ENCODE results near the gene C9orf50. TPM values are rescaled to one million over a fixed set of nuclear protein-coding genes. Genes with fewer than 3 reads are reported as not detected.
A peak's percentile ranks its signal among the peaks of the same experiment; 100 is the strongest.

C9orf50 gene
- total RNA-seq, 1 experiment from 2014 or later: not detected

GRCh38 chr9:129624168-129624759 lies 3.4 kb upstream of the C9orf50 start:
- peak overlapping the region in 1 of 3 experiments; percentile 57; a peak in 1 of 7 replicates for H3K27ac Mint-ChIP-seq
- Histone ChIP-seq H3K4ac (ENCODE audit: low read depth, low read length) (no peak overlapping the region), H4K8ac (replicated peaks; ENCODE audit: insufficient read length, low read depth, low read length) (no peak overlapping the region), H3K14ac (ENCODE audit: insufficient read depth, low read length) (no peak overlapping the region), H3K4me2 (ENCODE audit: insufficient read depth, insufficient read length, low read length) (no peak overlapping the region), H2BK5ac (ENCODE audit: insufficient read length, low read length) (no peak overlapping the region), H3K23ac (ENCODE audit: insufficient read length, low read depth, low read length) (no peak overlapping the region), H2BK15ac (ENCODE audit: low read depth, low read length) (no peak overlapping the region), H3K27ac (ENCODE audit: insufficient read length, low read depth, low read length) (no peak overlapping the region), H3K79me1 (ENCODE audit: insufficient read depth, low read depth, low read length, poor library complexity, severe bottlenecking) (peaks cover 11% of the 10 kb centered on the region), H2BK20ac (ENCODE audit: low read depth, low read length, poor library complexity, severe bottlenecking) (no peak overlapping the region), H3K23me2 (ENCODE audit: insufficient read length, low read depth, low read length, poor library complexity, severe bottlenecking) (peaks cover 15% of the 10 kb centered on the region), H3T11ph (ENCODE audit: low read length) (no peak overlapping the region), H4K20me1 (ENCODE audit: control insufficient read depth, insufficient read depth, insufficient read length) (no peaks in the 10 kb centered on the region), H3K9ac (ENCODE audit: extremely low read depth, insufficient read length, low read length) (no peak overlapping the region), H2AFZ (ENCODE audit: low read length) (no peak overlapping the region), H4K91ac (ENCODE audit: insufficient read length, low read depth, low read length) (no peak overlapping the region), H2BK12ac (ENCODE audit: insufficient read length, low read depth, low read length) (no peak overlapping the region), H2AK5ac (ENCODE audit: insufficient read length, low read length) (no peak overlapping the region), H4K5ac (ENCODE audit: insufficient read length, low read depth, low read length) (no peak overlapping the region), H2BK120ac (ENCODE audit: low read depth, low read length, poor library complexity, severe bottlenecking) (no peak overlapping the region), H3K9me3 (ENCODE audit: control insufficient read depth, low read depth, low read length) (no peaks in the 10 kb centered on the region), H3K18ac (ENCODE audit: insufficient read length, low read depth, low read length) (no peak overlapping the region), H3K56ac (ENCODE audit: insufficient read length, low read depth, low read length) (no peak overlapping the region), H3K4me1 (ENCODE audit: insufficient read depth, low read length) (0 out of 2 replicates have a peak, but pooled peaks cover 2% of the 10 kb centered on the region), H3K79me2 (ENCODE audit: insufficient read depth, low read length) (peaks cover 30% of the 10 kb centered on the region), H3K27me3 (ENCODE audit: insufficient read depth, low read length) (peaks cover 17% of the 10 kb centered on the region)
- peaks cover 3 to 14% (median 11%) of the 10 kb centered on the region in 3 experiments; a peak in 5 of 7 replicates for H3K36me3 Mint-ChIP-seq (ENCODE audit: insufficient read depth in 1 of 3, low read depth in 3 of 3)
- H3K4me1 Mint-ChIP-seq: peaks cover 31 to 35% of the 10 kb centered on the region in 2 experiments
- H3K27me3 Mint-ChIP-seq (ENCODE audit: low read depth): peaks cover 30% of the 10 kb centered on the region
- H3K9me3 Mint-ChIP-seq: no peaks in the 10 kb centered on the region
- peak; percentile 84 for DNase-seq
- H3K4me3 Mint-ChIP-seq: peak overlapping the region; percentile 18 to 60; a peak in 2 of 5 replicates
- no CpG with 5 or more reads among the region's 12 CpGs for WGBS (ENCODE audit: extremely low coverage, insufficient read length, low lambda C conversion rate)
- TF ChIP-seq CTCF (conservative IDR thresholded peaks at IDR 0.05): peak; percentile 85

Data from H9 (cell line).